Activated CD4-positive, alpha-beta T cell treated with anti-CD3 and anti-CD28 coated beads, Interleukin-2, Interleukin-6, amounts not matched to agents 100 ng/mL and 50 ng/mL, durations not matched to agents 16 hours and 8 hours (primary cell): Measurements from ENCODE around the gene STIM1.

Source experiments
- DNase-seq: peaks from one replicate; pipeline ENCODE4 v3.0.0-alpha.2; 2020

The STIM1 gene

GRCh38 chr11:3831378-3832239 lies 23.9 kb upstream of the STIM1 start:
- DNase-seq: no peak

GRCh38 chr11:3832816-3833215 lies 22.6 kb upstream of the STIM1 start:
- no peak for DNase-seq

- no peak for DNase-seq
Measured at GRCh38 chr11:3833449-3833848, 22.0 kb upstream of the STIM1 start.

- no peak for DNase-seq
Measured at GRCh38 chr11:3834349-3834663, 21.2 kb upstream of the STIM1 start.

GRCh38 chr11:3834664-3835461 lies 20.6 kb upstream of the STIM1 start:
- peak; percentile 50 for DNase-seq

GRCh38 chr11:3835751-3836150 lies 19.7 kb upstream of the STIM1 start:
- DNase-seq: no peak

- peak; percentile 73 for DNase-seq
Measured at GRCh38 chr11:3836903-3837302, 18.6 kb upstream of the STIM1 start.

- DNase-seq: no peak
Measured at GRCh38 chr11:3837793-3838192, 17.7 kb upstream of the STIM1 start.

- no peak for DNase-seq
Measured at GRCh38 chr11:3838504-3838903, 17.0 kb upstream of the STIM1 start.

GRCh38 chr11:3840004-3840869 lies 15.2 kb upstream of the STIM1 start:
- DNase-seq: peak; percentile 47

- no peak for DNase-seq
Measured at GRCh38 chr11:3840870-3841425, 14.5 kb upstream of the STIM1 start, which contains the start of gene RHOG. TSS of gene RHOG (minus strand) at chr11:3840959. CDS start at chr11:3828138, 12,821 bp downstream.

GRCh38 chr11:3841426-3842350 lies 13.8 kb upstream of the STIM1 start:
- peak; percentile 93 for DNase-seq

GRCh38 chr11:3843326-3843725 lies 12.1 kb upstream of the STIM1 start:
- DNase-seq: no peak

GRCh38 chr11:3845246-3845645 lies 10.2 kb upstream of the STIM1 start:
- no peak for DNase-seq

- DNase-seq: no peak
Measured at GRCh38 chr11:3845670-3846069, 9.8 kb upstream of the STIM1 start.

GRCh38 chr11:3849297-3849874 lies 6.1 kb upstream of the STIM1 start:
- DNase-seq: peak; percentile 72

GRCh38 chr11:3853545-3853842 lies 2.0 kb upstream of the STIM1 start:
- DNase-seq: no peak

- DNase-seq: peak; percentile 84
Measured at GRCh38 chr11:3853899-3854659, 1.4 kb upstream of the STIM1 start.

GRCh38 chr11:3854660-3854976 lies 846 bp upstream of the STIM1 start:
- no peak for DNase-seq

GRCh38 chr11:3855808-3856491 lies 486 bp downstream of the STIM1 start:
- DNase-seq: peak; percentile 65
